OCI-LY1 (cell line): Measurements from ENCODE around the gene SOX30.
A peak's percentile ranks its signal among the peaks of the same experiment; 100 is the strongest.

ENCODE experiments used
- H2AFZ ChIP-seq: fragments of 200-600 bp; sonication (generic), shearing (Covaris generic); 2 replicates; pipeline ENCODE4 v1.6.0; 2014; ENCODE audit warnings: antibody characterized with exemption, mild to moderate bottlenecking, low read length
- H3F3A ChIP-seq: fragments of 200-600 bp; sonication (generic), shearing (Covaris generic); 2 replicates; pipeline ENCODE4 v1.6.0; 2014; ENCODE audit warnings: mild to moderate bottlenecking, antibody characterized with exemption, low read length, moderate library complexity; ENCODE audit not compliant: insufficient read depth
- H3K27ac ChIP-seq: fragments of 200-600 bp; sonication (generic); 2 replicates; pipeline ENCODE4 v1.5.1; 2014; ENCODE audit warnings: low read length, mixed run types, mild to moderate bottlenecking, low read depth; ENCODE audit not compliant: poor library complexity, severe bottlenecking
- H3K27me3 ChIP-seq: fragments of 200-600 bp; sonication (generic); 2 replicates; pipeline ENCODE4 v1.6.0; 2014; ENCODE audit warnings: antibody characterized with exemption, mild to moderate bottlenecking, low read length, moderate library complexity; ENCODE audit not compliant: insufficient read depth
- H3K36me3 ChIP-seq: fragments of 200-600 bp; sonication (generic); 2 replicates; pipeline ENCODE4 v1.6.1; 2014; ENCODE audit warnings: mild to moderate bottlenecking, antibody characterized with exemption, low read length, moderate library complexity, mixed read lengths; ENCODE audit not compliant: insufficient read depth
- H3K4me1 ChIP-seq: fragments of 200-600 bp; sonication (generic); 2 replicates; pipeline ENCODE4 v1.5.1; 2014; ENCODE audit warnings: mild to moderate bottlenecking, low read length, moderate library complexity; ENCODE audit not compliant: insufficient read depth, severe bottlenecking
- H3K4me2 ChIP-seq: fragments of 200-600 bp; sonication (generic), shearing (Covaris generic); 2 replicates; pipeline ENCODE4 v1.6.1; 2014; ENCODE audit warnings: low read length
- H3K4me3 ChIP-seq: fragments of 200-600 bp; sonication (generic); 2 replicates; pipeline ENCODE4 v1.5.1; 2014; ENCODE audit warnings: low read length, low read depth, mild to moderate bottlenecking, mixed read lengths; ENCODE audit not compliant: poor library complexity, severe bottlenecking
- H3K79me2 ChIP-seq: fragments of 200-600 bp; shearing (Covaris generic); 2 replicates; pipeline ENCODE4 v1.6.1; 2016; ENCODE audit warnings: mixed run types, low read length, mixed read lengths; ENCODE audit not compliant: insufficient read depth
- H3K9ac ChIP-seq: fragments of 200-600 bp; sonication (generic), shearing (Covaris generic); 2 replicates; pipeline ENCODE4 v1.6.1; 2014; ENCODE audit warnings: mild to moderate bottlenecking, low read length, mixed read lengths
- H3K9me2 ChIP-seq: fragments of 200-600 bp; sonication (generic), shearing (Covaris generic); 2 replicates; pipeline ENCODE4 v1.6.1; 2014; ENCODE audit warnings: low read depth, mild to moderate bottlenecking, low read length, mixed read lengths
- H3K9me3 ChIP-seq: fragments of 200-600 bp; shearing (Covaris generic); 2 replicates; pipeline ENCODE4 v1.6.1; 2014; ENCODE audit warnings: low read length, mixed read lengths
- H4K20me1 ChIP-seq: fragments of 200-600 bp; sonication (generic), shearing (Covaris generic); 2 replicates; pipeline ENCODE4 v1.6.0; 2016; ENCODE audit warnings: mild to moderate bottlenecking, low read length; ENCODE audit not compliant: insufficient read depth
- EZH2 ChIP-seq: fragments of 200-600 bp; sonication (generic), shearing (Covaris generic); IDR thresholded peaks from 2 replicates; pipeline ENCODE4 v1.8.0; 2017; ENCODE audit warnings: borderline replicate concordance, mixed run types, mild to moderate bottlenecking, antibody characterized with exemption, low read length, moderate library complexity, mixed read lengths
- TF ChIP-seq, protein P1 (sequence below): fragments of 200-600 bp; sonication (generic), shearing (Covaris generic); IDR thresholded peaks from 2 replicates; pipeline ENCODE4 v1.5.1; 2017; ENCODE audit warnings: mild to moderate bottlenecking, antibody characterized with exemption, low read length, moderate library complexity, mixed read lengths

The SOX30 gene

GRCh38 chr5:157650991-157651611 is 1.1 kb downstream of the SOX30 start:
- H3K4me2 ChIP-seq: peak overlapping the region; percentile 64; the same call in 1 of the 2 replicates
- H3K9me2 ChIP-seq: no peaks in the 10 kb centered on the region
- H3K27me3 ChIP-seq: no peaks in the 10 kb centered on the region; the same call in 1 of the 2 replicates
- no peak overlapping the region for H3K9ac ChIP-seq
- H4K20me1 ChIP-seq: no peaks in the 10 kb centered on the region
- H3K36me3 ChIP-seq: peaks cover 6% of the 10 kb centered on the region; the same call in 1 of the 2 replicates
- no peak overlapping the region for H3K27ac ChIP-seq
- H3K4me3 ChIP-seq: no peak overlapping the region
- H3K9me3 ChIP-seq: peaks cover 12% of the 10 kb centered on the region
- peaks cover 7% of the 10 kb centered on the region for H3K4me1 ChIP-seq
- no peak for TF ChIP-seq EZH2
- TF ChIP-seq, protein P1, sequence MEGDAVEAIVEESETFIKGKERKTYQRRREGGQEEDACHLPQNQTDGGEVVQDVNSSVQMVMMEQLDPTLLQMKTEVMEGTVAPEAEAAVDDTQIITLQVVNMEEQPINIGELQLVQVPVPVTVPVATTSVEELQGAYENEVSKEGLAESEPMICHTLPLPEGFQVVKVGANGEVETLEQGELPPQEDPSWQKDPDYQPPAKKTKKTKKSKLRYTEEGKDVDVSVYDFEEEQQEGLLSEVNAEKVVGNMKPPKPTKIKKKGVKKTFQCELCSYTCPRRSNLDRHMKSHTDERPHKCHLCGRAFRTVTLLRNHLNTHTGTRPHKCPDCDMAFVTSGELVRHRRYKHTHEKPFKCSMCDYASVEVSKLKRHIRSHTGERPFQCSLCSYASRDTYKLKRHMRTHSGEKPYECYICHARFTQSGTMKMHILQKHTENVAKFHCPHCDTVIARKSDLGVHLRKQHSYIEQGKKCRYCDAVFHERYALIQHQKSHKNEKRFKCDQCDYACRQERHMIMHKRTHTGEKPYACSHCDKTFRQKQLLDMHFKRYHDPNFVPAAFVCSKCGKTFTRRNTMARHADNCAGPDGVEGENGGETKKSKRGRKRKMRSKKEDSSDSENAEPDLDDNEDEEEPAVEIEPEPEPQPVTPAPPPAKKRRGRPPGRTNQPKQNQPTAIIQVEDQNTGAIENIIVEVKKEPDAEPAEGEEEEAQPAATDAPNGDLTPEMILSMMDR: no peak
- H3F3A ChIP-seq: no peaks in the 10 kb centered on the region
- no peak overlapping the region for H2AFZ ChIP-seq
- no peaks in the 10 kb centered on the region for H3K79me2 ChIP-seq

GRCh38 chr5:157649101-157649500 is 3.1 kb downstream of the SOX30 start:
- H3K79me2 ChIP-seq: no peaks in the 10 kb centered on the region
- TF ChIP-seq, protein P1: no peak
- TF ChIP-seq EZH2: no peak
- no peak overlapping the region for H3K9ac ChIP-seq
- no peak overlapping the region for H3K4me2 ChIP-seq
- peaks cover 7% of the 10 kb centered on the region for H3K4me1 ChIP-seq
- no peaks in the 10 kb centered on the region; the same call in 1 of the 2 replicates for H3K27me3 ChIP-seq
- peaks cover 6% of the 10 kb centered on the region; the same call in 1 of the 2 replicates for H3K36me3 ChIP-seq
- no peaks in the 10 kb centered on the region for H3K9me2 ChIP-seq
- no peak overlapping the region for H3K4me3 ChIP-seq
- no peaks in the 10 kb centered on the region for H4K20me1 ChIP-seq
- H3F3A ChIP-seq: no peaks in the 10 kb centered on the region
- no peak overlapping the region for H2AFZ ChIP-seq
- no peak overlapping the region for H3K27ac ChIP-seq
- H3K9me3 ChIP-seq: peaks cover 12% of the 10 kb centered on the region

GRCh38 chr5:157648275-157648990 is 3.8 kb downstream of the SOX30 start:
- Histone ChIP-seq H3K4me3 (no peak overlapping the region), H3K79me2 (no peaks in the 10 kb centered on the region), H3K27me3 (no peaks in the 10 kb centered on the region; the same call in 1 of the 2 replicates), H3K9ac (no peak overlapping the region), H3K9me2 (no peaks in the 10 kb centered on the region), H4K20me1 (no peaks in the 10 kb centered on the region), H3K9me3 (peaks cover 10% of the 10 kb centered on the region), H3K4me1 (peaks cover 7% of the 10 kb centered on the region), H3K27ac (no peak overlapping the region), H3K36me3 (peaks cover 6% of the 10 kb centered on the region; the same call in 1 of the 2 replicates), H2AFZ (no peak overlapping the region), H3F3A (no peaks in the 10 kb centered on the region), H3K4me2 (no peak overlapping the region)
- TF ChIP-seq, protein P1: no peak
- TF ChIP-seq EZH2: no peak
